Daoy (cell line): ENCODE data around the gene RAD54L. TPM values are rescaled to one million over a fixed set of nuclear protein-coding genes. Genes with fewer than 3 reads are reported as not detected.
"Not testable (repeated sequence)": the region's sequence is repeated elsewhere in the genome, so short reads cannot be mapped to it uniquely, and the experiment has no call there.

Experiments used
- DNase-seq: peaks from one replicate; pipeline ENCODE4 v3.0.0-alpha.2; 2015; ENCODE audit warnings: low read depth
- total RNA-seq: library from RNA; depleted of rRNA; stranded (reverse); fragments of >200 nt; shearing (Covaris generic); gene quantifications from 2 replicates; pipeline ENCODE4 v1.2.3, GENCODE V29; 2014

The RAD54L gene
- total RNA-seq, 1 experiment from 2014 or later, result 19.9 TPM

DNA sequence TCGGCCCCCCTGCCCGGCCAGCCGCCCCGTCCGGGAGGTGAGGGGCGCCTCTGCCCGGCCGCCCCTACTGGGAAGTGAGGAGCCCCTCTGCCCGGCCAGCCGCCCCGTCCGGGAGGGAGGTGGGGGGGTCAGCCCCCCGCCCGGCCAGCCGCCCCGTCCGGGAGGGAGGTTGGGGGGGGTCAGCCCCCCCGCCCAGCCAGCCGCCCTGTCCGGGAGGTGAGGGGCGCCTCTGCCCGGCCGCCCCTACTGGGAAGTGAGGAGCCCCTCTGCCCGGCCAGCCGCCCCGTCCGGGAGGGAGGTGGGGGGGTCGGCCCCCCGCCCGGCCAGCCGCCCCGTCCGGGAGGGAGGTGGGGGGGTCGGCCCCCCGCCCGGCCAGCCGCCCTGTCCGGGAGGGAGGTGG, 5.8 kb upstream of the RAD54L start:
- not testable (repeated sequence) for DNase-seq

DNA sequence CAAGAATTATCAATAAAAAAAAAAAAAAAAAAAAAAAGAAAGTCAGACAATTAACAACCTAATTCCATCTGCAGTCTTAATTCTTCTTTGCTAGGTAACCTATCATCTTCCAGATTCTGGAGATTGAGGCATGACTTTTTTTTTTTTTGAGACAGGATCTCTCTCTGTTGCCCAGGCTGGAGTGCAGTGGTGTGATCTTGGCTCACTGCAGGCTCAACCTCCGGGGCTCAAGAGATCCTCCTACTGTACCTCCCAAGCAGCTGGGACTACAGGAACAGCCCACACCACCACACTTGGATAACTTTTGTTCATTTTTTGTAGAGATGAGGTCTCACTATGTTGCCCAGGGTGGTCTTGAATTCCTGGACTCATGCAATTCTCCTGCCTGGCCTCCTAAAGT, 4.6 kb upstream of the RAD54L start:
- DNase-seq, result no peak

DNA sequence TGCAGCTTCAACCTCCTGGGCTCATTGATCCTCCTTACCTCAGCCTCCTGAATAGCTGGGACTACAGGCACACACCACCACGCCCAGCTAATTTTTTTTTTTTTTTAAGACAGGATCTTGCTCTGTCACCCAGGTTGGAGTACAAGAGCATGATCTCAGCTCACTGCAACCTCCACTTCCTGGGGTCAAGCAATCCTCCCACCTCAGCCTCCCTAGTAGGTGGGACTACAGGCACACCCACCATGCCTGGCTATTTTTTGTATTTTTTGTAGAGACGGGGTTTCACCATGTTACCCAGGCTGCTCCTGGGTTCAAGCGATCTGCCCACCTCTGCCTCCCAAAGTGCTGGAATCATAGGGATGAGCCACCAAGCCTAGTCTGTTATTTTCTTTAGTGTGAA, 3.7 kb upstream of the RAD54L start:
- not testable (repeated sequence) for DNase-seq

DNA sequence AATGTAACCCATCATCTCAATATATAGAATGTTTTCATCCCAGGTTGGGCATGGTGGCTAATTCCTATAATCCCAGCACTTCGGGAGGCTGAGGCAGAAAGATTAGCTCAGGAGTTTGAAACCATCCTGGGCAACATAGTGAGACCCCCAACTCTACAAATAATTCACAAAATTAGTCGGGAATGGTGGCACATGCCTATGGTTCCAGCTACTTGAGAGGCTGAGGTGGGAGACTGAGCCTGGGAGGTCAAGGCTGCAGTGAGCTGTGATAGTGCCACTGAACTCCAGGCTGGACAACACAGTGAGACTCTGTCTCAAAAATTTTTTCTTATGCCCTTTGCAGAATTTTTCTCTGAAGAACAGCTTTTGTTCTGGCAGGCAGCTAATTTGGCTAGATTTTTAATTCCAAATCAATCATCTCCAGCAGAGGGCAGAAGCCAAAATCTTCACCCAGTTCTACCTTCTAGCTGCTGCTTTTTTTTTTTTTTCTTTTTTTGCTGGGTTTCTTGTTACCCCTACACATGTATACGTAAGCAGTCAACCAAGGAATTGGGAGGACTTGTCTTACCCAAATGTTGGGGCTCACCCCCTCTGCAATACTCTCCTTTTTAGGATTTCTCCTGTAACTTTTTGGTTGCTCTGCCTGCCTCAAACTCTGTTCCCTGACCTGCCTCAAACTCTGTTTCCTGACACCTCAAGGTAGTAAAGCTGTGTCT, 2.7 kb upstream of the RAD54L start:
- DNase-seq, result no peak

DNA sequence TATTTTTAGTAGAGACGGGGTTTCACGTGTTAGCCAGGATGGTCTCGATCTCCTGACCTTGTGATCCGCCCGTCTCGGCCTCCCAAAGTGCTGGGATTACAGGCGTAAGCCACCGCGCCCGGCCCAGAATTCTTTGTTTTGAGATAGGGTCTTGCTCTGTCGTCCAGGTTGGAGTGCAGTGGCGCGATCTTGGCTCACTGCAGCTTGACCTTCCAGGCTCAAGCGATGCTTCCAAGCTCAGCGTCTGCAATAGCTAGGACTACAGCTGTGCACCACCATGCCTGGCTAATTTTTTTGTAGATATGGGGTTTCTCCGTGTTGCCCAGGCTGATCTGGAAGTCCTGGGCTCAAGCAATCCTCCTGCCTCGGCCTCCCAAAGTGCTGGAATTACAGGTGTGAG, 1.4 kb upstream of the RAD54L start:
- not testable (repeated sequence) for DNase-seq

DNA sequence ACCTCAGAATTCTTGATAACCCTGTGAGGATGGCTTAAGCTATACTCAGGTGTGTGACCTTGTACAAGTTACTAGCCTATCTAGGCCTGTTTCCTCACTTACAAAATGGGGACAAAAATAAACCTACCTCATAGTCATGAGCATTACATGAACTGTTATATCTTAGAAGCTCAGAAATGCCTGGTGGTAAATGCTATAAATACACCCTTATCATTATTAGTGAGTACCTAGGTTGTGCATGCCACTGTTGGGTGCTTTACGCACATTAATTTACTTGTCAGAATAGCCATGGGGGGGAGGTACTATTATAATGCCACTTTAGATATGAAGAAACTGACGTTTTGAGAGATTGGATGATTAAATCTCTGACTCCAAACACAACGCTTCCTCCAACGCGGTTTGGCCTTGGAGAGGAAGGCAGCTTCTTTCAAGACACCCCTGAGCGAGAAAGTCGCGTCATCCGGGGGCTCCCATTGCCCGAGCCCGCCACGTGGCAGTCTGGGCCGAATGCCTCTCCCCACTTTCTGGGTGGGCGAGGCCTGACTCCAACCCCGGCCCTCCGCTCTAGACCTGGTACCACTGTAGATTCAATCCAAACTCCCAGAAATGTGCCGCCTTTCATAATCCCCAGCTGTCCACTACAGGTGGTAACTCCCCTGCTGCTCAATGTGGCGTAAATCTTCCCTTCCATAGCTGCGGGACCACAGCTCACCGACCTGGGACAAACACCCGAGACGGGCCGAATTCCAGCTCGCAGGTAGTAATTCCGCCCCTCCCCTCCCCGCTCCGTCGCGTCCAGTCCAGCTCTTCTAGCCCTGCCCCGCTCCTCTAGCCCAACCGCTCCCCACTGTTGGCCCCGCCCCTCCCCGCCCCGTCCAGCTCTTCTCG, 771 bp upstream of the RAD54L start:
- peak; percentile 67 for DNase-seq

DNA sequence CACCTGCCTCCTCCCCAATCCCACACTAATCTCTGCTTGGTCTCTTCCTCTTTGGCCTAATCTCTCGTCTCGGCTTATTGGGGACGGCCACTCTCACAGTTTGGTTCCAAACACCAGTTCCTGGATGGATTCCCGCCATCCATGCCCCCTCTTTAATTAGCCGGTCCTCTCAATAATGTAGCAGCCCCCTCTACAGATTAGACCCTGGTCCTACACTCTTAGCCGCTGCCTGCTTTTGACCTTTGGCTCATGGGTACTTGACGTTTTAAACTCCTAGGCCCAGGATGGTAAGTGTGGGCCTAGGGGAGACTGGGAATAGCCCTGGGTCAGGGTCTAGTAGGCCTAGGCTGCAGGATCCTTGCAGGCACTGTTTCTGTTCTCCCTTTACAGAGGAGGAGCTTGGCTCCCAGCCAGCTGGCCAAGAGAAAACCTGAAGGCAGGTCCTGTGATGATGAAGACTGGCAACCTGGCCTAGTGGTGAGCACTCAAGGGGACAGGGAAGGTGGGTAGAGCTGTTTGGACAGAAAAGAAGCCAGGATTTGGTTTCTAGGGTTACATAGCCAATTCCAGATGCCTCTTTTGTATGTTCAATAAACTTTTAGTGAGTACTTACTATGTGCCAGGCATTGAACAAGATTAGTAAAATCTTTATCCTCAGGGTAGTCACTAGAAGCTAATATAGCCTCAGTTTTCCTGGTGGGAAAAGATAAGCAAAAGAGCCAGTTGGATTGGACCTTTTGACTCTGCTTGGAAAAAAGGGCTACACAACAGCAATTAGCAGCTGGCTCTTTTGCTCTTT, 758 bp downstream of the RAD54L start:
- DNase-seq, result peak; percentile 68

DNA sequence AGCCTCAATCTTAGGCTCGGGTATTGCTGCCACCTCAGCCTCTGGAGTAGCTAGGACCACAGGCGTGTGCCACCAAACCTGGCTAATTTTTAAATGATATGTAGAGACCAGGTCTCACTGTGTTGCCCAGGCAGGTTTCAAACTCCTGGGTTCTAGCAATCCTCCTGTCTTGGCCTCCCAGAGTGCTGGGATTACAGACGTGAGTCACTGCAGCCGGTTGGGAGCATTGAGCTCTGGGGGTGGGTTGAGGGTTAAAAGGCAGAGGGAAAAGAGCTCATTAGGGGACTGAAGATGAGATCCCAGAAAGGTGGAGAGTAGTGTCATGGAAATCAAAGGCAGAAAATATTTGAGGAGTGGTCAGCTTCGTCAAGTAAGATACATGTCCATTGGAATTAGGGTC, 7.1 kb downstream of the RAD54L start:
- DNase-seq, result no peak

DNA sequence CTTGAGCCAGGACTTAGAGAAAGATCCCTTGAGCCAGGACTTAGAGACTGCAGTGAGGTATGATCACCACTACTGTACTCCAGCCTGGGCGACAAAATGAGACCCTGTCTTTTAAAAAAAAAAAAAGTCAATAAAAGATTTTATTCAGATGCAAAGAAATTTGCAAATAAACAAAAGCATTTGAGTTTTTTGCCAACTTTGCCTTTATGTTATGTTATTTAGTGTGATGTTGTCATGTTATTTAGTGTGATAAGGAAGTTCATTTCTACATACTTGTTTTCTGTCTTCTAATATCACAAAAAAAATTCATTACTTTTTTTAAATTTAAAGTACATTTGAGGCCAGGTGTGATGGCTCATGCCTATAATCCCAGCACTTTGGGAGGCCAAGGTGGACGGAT, 9.0 kb downstream of the RAD54L start:
- DNase-seq, result no peak

DNA sequence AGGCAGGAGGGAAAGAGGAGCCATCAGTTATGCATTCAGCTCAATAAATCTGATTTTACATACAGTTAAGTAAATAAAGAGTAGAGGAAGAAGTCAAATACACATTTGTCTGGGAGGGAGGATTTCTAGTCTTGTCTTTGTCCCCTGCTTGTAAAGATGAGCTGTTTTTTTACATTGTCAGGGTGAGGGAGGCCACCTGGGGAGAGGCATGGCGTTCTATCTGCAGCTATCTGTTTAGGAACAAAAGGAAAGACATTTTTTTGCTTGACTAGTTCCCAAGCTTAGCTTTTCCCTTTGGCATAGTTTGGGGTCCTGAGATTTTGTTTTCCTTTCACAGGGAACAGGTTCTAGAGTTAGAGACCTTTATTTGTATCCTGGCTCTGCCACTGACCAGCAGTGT, 14.9 kb downstream of the RAD54L start:
- DNase-seq, result no peak

DNA sequence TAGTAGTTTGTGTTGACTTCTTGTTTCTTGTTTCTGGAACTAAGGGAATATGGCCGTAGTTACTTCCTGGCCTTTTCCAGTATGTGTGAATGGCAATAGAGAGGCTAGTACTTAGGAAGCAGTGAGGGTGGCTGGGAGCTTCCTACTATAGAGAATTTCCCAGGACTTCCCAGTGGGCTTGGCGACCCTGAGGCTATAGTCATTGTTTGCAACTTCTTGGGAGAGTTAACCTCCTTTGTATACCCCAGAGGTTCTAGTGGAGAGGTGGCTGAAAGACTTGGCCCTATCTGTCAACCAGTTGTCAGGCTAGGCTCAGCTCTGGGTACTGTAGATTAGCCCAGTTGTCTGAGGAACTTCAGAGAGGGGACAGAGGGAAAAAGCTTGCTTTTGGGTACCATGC, 15.6 kb downstream of the RAD54L start:
- no peak for DNase-seq

DNA sequence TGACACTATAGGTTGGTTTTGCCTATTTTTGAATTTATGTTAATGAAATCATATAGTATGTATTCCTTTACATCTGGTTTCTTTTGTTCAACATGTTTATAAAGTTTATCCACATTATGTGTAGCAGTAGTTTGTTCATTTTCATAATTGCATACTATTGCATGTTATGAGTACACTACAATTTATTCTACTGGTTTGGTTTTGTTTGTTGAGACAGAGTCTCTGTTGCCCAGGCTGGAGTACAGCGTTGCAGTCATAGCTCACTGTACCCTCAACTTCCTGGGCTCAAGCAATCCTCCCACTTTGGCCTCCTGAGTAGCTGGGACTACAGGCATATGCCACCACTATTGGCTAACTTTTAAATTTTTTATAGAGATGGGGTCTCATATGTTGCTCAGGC, 21.0 kb downstream of the RAD54L start:
- no peak for DNase-seq

DNA sequence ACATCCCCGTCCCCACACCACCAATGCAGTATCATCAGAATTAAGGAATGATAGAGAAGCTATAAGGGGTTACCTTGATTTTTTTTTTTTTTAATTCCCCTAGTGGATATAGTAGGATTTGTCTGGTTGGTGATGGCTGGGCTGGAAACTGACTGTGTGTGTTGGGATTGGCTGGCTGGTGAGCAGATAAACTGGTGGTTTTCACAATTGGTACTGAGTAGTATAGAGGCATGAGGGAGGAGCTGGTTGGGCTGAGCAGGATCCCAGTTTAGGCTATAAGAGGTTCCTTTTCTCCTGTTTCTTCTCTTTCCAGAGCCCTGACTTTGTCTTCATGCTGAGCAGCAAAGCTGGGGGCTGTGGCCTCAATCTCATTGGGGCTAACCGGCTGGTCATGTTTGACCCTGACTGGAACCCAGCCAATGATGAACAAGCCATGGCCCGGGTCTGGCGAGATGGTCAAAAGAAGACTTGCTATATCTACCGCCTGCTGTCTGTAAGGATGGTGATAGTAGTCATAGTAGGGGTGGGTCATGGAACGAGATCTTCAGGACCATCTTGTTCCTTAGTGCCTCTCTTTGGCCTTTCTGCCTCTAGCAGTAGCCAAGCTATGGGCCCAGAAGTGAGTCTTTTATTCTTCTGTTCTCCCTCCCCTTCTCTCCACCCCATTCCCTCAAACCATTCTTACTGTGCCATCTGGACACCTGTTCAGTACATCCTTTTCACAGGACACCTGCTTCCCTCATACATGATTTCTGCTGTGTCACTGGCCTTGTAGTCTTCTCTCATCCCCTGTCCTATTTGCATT, 26.9 kb downstream of the RAD54L start:
- DNase-seq, result no peak

DNA sequence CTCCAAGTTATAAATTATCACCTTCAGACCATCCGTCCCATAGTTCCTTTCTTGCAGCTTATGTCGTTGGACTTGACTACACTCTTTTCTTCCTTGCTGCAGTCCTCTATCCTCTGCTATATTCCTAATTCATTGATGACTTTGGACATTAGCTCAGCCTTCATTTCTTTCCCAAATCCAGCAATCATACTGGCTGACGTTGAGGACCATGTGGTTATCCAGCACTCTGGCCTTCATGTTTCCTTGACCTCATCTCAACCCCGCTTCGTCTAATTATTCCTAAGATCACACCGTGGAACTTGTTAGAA, 27.4 kb downstream of the RAD54L start:
- no peak for DNase-seq

DNA sequence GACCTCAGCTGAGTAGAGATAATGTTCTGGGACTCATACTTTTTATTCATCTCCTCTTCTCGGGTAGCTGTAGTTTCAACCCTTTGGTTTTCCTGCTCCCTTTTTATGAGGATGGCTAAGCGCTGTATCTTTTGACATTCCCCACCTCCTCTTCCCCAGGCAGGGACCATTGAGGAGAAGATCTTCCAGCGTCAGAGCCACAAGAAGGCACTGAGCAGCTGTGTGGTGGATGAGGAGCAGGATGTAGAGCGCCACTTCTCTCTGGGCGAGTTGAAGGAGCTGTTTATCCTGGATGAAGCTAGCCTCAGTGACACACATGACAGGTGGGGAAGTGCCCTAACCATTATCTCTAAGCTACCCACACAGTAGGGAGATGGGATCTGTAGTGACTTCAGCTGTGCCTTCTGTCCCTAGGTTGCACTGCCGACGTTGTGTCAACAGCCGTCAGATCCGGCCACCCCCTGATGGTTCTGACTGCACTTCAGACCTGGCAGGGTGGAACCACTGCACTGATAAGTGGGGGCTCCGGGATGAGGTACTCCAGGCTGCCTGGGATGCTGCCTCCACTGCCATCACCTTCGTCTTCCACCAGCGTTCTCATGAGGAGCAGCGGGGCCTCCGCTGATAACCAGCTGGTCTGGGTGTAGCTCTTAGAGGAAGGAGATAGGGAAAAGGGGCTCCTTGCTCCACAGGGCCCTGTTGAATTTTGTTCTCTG, 30.3 kb downstream of the RAD54L start:
- DNase-seq, result no peak

DNA sequence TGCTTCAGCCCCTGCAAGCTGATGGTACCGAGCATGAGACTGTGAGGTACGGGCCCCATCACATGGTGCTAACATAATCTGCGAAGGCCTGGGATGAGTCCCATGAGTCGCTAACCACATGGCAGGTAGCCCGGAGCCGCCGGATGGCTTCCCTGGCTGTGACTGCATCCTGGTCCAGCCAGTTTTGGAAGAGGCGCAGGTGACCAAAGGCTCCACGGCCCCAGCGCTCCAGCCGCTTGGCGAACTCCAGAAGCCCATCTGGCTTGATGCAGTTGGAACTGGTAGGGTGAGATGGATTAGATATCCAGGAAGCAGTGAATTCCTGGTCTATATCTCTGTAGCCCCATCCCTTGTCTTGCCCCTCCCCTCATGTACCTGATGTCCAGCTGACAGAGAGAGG, 31.2 kb downstream of the RAD54L start:
- DNase-seq, result peak; percentile 26

DNA sequence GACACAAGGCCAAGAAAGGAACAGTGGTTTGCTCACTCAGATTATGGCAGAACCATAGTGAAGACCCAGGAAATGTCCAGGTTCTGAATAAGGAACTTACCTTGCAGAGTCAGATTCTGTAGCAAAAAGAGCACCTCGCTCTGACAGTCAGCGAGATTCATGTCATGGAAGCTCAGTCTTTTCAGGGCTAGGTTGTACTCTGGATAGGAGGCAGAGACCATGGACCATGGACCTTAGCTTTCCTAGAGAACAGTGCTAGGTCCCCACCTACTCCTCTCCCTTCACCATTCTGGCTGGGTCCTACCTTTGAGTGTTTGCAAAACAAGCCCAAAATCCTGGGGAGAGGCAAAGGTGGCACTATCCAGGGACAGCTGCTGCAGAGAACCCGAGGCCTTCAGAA, 32.5 kb downstream of the RAD54L start:
- no peak for DNase-seq

DNA sequence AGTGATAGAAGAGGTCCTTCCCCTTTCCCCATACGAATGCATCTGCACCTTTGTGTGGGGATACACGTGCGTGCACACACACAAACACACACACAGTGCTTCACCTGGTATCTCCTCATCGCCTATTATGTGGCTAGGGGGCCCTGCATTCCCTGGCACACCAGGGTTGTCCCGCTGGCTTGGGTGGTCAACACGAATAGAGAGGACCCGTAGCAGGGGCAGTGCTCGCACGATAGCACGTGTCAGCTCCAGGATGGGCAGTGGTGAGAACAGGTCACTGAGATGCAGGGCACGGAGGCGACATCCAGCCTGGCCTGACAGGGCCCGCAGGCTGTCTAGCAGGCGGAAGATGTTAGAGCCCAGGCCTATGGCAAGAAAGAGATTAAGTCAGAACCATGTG, 33.5 kb downstream of the RAD54L start:
- DNase-seq, result no peak

DNA sequence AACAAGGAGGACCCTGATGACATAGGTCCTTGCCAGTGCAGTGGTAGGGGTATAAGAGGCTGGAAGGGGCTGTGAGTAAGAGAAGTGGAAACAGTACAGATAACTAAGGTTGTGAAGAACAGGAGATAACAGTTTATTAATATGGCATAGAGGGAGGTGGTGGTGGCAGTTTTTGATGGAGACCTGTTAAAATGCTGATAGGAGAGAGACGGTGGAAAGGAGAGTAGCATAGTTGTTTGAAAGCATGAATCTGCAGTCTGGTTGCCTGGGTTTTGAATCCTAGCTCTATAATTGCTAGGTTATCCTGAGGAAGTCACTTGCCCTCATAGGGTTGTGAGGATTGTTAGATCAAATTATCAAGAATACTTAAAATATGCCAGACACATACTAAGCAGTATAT, 36.5 kb downstream of the RAD54L start:
- no peak for DNase-seq

DNA sequence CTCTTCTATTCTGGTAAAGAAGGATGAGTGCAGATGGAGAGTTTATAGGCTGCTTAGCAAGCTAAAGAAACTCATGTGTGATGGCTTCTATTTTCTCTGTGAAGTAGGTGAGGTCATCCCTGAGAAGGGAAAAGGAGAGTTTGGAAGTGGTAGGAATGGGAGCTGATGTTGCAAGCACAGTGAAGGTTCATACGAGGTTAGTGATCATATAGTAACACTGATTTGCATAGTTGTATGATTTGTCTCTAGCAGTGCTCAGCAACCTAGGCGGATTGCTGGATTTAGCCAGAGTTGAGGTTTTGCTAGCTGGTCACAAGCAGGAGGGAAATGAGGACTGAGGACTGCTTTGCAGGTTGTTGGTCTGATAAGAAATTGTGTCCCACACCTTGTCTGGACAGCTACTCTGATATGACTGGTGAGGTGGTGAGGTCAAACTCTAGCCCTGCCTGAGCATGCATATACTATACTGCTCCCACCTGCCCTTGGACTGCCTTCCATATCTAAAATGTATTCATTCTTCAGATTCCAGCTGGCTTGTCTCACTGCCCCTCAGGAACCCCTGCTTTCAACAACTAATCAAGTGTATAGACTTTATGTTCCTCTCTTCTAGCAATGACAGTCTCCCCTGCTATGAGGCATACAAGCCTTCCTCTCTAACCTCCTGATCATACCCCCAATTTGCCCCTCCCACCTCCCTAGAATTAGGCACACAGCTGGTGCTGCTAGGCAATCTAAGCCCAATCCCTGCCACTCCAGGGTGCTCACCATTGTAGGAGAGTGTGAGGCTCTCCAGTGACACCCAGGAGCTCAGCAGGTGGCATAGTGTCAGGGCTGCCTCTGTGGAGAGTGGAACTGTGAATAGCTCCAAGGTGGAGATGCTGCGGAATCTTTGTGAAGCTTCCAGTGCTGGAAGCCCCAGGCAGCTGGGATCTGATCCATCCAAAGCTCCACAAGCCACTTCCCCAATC, 37.3 kb downstream of the RAD54L start:
- DNase-seq, result no peak
